Inflammatory macrophage treated with lipopolysaccharide for 4 hours (primary cell): Measurements from ENCODE around the gene CDS2.
A peak's percentile ranks its signal among the peaks of the same experiment; 100 is the strongest.

Source experiments
- DNase-seq: peaks from one replicate; pipeline ENCODE4 v3.0.0-alpha.2; 2020

Gene CDS2

DNA sequence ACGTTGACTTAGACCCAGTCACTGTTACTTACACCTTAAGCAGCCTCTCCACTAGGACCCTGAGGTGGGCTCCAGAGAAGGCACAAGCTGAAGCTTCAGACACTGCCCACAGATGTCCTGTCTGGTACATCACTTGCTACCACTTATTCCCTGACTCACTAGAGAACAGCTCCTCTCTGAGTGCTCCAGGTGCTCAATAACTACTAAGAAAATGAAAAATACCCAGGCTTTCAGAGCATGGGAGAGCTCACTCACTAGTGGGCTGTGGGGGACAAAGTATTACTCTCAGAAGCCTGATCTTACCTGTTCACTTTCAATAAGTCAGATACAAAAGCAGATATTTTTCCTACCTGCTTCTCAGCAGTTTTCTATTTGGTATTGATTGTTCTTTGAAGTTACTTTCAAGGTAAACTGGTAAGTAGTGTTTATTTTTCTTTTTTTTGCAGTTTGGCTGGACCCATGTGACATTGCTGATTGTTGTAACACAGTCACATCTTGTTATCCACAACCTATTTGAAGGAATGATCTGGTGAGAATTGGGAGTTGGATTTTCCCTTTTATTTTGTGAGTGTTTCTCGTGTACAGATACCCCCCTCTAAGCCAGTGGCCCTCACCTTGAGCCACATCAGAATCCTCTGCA is 55.9 kb downstream of the CDS2 start:
- no peak for DNase-seq

DNA sequence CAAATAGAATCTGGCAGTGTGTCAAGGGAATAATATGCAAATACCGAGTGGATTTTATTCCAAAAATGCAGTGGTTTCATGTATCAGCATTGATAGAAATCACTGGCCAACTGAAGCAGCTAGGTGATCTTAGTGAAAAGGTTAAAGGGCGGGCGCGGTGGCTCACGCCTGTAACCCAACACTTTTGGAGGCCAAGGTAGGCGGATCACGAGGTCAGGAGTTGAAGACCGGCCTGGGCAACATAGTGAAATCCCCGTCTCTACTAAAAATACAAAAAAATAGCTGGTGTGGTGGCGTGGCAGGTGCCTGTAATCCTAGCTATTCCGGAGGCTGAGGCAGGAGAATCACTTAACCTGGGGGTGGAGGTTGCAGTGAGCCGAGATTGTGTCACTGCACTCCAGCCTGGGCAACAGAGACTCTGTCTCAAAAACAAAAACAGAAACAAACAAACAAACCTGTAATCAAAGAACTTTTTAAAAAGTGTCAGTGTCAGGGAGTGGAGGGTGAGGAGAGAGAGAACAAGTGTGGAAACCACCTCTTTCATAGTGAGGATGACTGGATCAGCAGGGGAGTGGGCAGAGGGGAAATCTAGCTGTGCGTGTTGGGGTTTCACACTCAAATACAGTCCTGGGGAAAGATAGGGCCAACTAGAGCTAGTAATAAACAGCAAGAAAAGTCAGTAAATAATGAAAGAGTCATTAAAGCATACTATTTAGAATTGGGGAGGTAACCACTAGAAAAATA is 57.1 kb downstream of the CDS2 start:
- DNase-seq = no peak

DNA sequence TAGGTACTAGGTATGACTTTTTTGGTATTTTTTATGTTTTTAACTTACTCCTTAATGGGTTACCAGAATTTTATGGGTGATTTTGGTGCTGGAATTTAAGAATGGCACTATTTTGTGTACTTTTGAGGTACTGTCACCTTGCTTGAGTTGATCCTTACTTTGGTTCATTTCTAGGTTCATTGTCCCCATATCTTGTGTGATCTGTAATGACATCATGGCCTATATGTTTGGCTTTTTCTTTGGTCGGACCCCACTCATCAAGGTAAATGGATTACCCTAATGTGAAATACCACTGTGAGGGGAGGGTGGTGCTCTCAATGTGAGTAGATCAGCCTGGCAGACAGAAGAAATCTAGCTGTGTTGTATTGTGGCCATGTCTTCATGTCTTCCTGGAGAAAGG is 57.9 kb downstream of the CDS2 start:
- DNase-seq = no peak

DNA sequence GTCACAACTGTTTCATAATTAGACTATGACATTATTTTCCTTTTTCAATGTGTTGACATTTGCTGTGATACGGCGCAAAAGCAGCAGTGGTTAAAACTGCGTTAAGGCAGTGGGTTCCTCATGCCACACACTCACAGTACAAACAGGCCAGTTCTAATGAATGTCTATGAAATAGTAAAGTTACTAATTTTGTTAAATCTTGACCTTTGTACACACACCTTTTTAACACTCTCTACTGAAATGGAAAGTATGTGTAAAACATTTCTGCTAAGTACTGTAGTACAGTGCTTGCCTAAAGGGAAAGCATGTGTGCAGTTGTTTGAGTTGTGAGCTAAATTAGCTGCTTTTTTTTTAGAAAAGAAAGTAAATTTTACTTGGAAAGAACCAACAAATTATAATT is 60.3 kb downstream of the CDS2 start:
- no peak for DNase-seq

DNA sequence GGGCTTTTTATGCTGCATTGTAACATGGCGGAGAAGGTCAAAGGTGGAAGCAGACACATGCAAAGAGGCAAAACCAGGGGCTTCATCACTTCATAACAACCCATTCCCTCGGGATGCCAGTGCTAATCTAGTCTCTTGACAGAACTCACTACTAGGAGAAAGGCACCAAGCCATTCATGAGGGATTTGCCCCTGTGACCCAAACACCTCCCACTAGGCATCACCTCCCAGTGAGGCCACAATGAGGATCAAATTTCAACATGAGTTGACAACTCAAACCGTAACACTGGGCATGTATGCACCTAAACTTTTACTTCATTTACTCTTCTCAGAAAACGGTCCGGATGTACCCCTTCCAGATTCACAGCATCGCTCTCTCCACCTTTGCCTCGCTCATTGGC is 61.9 kb downstream of the CDS2 start:
- no peak for DNase-seq

DNA sequence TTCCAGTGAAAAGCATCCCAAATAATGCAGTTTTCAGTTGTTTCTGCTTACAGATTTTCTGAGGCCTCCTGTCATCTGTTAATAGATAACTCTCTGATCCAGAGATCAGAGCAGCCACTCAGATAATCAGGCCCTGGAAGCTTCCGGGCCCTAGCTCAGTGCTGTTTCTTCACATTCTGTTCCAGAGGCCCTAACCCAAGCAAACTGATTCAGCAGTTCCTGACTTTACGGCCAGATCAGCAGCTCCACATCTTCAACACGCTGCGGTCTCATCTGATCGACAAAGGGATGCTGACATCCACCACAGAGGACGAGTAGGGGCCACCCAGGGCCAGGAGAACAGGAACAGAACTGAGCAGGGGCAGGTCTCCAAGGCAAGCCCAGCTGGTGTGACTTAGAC is 63.1 kb downstream of the CDS2 start:
- no peak for DNase-seq

DNA sequence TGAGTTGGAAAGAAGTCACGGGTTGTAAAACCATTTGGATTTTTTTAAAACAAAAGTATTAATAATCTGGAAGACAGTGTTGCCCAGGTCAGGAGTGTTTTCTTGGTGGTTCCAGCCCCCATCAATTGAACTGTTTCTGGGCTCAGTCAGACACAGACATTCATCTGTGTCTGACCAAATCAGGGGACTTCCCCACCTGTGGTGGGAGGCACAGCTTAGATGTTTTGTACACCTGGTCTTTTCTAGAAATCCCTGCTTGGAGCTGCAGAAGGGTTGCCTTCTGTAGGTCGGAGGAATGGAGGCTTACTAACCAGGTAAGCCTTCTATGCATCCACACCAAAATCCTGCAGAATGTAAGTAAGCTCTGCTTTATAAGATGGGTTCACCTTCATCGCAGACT is 63.6 kb downstream of the CDS2 start:
- DNase-seq = no peak

DNA sequence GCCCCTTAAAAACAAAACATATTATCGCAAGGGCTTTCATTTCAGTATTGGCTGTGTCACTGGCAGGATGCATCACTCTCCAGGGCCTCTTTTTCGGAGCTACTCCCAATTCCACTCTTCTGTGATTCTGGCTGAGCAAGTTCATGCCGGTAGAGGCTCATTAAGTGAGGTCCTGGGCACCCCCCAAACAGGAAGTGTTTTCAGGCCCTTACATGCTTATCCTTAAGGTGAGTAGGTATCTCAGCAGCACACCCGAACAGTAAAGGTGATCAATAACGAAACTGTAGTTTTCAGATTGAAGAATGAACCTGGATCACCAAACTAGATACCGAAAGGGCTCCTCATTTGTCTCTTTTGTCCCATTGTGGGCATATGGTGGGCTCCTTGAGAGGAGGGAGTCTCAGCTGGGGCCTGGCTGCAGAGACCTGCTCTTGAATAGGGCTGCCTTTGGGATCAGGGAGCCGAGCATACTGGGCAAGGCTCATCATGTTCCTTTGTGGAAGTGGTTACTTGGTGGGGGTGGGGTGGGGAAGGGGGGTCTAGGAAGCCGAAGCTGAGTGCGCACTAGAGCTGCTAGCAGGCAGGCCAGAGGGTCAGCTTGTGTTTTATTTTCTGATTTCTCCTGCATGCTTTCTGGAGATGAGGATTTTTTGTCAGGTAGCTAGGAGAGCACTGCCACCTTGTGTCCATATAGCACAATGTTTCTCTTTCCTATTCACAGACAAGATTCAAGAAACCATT is 65.2 kb downstream of the CDS2 start:
- peak; percentile 61 for DNase-seq

GRCh38 chr20:5192570-5193431 is 66.0 kb downstream of the CDS2 start:
- peak; percentile 15 for DNase-seq

DNA sequence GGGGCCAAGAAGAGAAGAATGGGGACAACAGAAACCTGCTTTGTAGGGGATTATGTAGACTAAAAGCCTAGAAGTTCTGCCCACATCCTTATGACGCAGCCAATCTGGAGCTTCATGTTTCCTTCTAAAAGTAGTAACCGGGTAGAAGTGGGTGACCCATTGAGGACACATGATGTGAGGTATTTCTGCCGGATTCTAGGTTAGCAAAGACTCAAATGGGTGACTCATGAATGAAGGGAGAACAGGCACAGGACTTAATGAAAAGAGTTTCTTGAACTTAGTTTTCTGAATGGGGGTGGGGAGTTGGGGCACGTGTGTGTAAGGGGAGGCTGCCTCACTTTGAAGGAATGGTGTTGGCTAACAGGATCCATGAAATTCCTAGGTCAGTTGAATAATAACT is 68.8 kb downstream of the CDS2 start:
- no peak for DNase-seq

- DNase-seq = no peak
These were observed 69.3 kb downstream of the CDS2 start for GRCh38 chr20:5196149-5196548.

DNA sequence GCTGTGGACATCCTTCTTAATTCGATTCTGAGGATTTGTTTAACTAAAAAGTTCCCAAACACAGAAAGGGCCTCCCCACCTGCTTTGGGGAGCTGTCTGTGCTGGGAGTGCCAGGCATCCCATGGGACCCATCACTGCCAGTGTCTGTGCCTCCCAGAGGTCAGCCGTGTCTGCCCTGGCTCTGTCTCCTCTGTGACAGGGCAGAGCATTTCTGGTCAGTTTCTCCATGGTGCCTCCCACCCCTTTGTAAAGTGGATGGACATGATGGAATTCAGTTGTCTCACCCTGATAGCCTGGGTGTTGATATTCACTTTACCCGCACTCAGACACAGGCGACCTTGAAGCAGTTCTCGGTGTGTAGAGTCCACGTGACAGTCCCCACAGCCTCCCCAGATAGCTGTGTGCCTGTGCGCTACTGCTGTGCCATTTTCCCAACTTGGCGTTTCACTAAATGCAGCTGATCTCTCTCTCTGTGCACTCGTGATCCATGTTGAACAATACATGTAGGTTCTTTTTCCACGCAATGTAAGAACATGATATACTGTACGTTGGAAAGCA is 70.5 kb downstream of the CDS2 start:
- DNase-seq = no peak

- DNase-seq = no peak
These were observed 71.2 kb downstream of the CDS2 start for GRCh38 chr20:5197847-5198650.

- no peak for DNase-seq
These were observed 71.8 kb downstream of the CDS2 start for GRCh38 chr20:5198651-5198924.

DNA sequence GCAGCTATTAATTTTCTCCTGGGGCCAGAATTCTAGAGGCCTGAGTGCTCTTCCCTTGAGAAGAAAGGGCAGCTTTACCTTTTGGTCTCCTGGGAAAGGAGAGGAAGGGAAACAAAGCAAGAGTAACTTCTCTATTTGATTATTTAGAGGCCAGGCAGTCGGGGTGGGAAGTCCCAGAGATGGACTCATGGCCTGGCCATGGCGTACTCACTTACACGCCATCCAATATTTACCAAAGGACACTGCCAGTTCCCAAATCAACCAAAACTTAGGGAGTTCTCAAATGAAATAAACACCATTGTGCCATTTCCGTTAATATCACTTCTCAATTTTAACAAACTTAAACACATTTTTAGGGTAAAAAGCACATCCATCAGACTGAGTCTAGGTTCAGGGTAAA is 76.6 kb downstream of the CDS2 start:
- no peak for DNase-seq

DNA sequence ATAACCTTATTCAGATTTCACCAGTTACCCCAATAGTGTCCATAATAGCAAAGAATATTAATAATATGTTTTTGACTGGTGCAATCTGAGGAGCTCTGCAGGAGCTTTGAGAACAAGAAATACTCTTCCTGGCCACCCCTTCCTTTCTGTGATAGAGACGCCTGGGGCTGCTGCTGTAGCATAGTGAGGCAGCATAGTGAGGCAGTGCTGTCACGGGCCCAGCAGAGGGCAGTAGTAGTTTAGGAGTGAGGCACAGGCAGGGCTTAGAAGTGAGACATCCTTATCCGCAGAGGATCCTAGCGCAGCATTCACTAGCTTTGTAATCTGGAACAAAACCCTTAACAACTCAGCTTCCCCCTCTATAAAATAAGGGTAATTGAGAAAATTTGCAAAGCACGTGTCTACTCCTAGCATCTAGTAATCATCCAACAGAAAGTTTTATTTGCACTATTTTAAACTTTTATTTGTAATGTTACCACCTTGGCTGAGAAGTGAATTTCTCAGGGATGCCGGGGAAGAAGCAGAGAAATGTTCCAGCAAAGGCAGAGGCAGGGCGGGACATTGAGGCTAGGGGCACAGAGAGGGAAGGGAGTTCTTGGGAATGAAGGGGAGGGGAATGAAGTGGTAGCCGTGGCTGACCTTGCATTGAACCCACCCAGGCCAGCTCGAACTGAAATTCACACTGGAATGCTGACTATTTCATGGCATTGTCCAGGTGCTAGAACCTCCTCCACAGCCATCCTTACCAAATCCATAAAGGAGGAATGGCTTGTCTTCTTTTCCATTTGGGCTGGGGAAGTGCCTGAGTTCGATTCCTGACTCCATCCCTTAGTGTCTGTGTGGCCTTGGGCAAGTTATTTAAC is 78.8 kb downstream of the CDS2 start:
- peak; percentile 75 for DNase-seq

DNA sequence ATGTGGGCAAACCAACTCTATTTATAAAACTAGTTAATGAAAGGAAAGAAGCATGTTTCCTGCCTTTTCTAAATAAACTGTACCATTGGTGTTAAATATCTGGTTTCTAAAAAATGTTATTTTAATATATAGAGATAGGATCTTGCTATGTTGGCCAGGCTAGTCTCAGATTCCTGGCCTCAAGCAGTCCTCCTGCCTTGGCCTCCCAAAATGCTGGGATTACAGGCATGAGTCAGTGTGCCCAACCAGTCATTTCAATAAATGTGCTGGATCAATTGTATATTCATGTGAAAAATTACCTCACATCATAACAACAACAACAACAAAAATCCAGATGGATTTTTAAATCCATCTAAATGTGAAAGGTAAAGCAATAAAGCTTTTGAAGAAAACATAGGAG is 80.3 kb downstream of the CDS2 start:
- no peak for DNase-seq

DNA sequence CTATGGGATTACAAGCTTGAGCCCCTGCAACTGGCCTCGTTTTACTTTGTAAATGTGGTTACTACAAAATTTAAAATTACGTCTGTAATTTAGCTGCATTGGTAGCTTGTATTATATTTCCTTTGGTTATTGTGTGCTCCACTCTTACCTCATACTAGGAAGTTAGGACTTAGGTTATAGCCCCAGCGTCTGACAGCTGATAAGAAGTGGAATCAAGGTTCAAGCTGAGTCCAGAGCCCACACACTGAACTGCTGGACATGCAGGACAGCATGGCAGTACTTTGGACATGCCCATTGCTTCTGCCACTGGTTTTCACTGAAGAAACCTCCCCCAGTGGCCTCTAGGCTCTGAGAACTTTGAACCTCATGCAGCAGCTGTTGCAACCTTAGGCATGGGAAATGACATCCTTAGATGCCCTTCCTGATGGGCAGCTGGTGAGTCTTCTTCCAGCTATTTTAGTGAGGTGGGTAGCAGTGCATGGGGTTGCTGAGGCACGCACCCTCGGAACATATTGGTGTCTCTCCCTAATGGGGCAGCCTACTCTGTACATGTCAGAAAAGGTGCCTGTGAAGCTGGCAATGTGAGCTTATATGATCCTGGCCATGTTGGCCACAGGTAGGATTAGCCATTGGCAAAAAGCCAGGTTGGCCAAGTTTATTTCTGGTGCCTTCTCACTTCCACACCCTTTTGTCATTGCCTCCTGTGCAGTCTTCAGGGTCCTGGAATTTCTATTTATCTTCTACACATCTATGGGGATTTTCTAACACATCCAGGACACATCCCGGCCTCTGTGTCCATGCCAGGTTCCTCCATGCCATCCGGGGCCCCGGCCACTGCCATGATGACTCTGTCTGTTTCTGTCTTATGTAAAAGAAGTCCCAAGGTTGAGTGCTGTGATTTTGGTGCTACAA is 85.3 kb downstream of the CDS2 start:
- DNase-seq = no peak

GRCh38 chr20:5212907-5213487 is 86.2 kb downstream of the CDS2 start:
- no peak for DNase-seq

DNA sequence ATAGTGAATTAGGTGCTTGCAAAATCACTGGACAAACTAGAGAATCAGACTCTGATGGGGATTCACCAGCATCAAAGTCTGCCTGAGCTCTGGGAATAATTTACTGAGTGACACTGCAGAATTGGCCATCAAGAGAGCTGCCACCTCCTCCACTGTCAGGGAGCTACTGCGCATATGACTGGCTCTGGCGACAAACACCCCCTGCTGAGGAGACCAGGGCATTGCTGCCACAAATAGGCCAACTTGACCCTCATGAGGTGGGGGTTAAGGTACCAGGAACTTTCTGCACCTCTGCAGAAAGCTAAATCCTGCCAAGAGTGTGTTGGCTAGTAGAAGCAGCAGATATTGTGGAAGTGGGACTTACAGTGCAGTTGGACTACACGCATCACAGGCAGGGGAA is 88.0 kb downstream of the CDS2 start:
- no peak for DNase-seq
